ENCODE data around the gene PLCD3.

The PLCD3 gene

GRCh38 chr17:45060797-45061605 lies 71.3 kb downstream of the PLCD3 start, which contains the start of gene NMT1:
Gene NMT1, plus strand, starts transcription at chr17:45061317. Its CDS starts 13 bp downstream, at chr17:45061330.
- DNase-seq: peak; percentile 100

- no peak for DNase-seq
Observed at GRCh38 chr17:45060382-45060796, 71.9 kb downstream of the PLCD3 start.
